Kidney epithelial cell (primary cell): ENCODE measurements around the gene HNRNPL. TPM values are rescaled to one million over a fixed set of nuclear protein-coding genes. Genes with fewer than 3 reads are reported as not detected.

Experiments used
- DNase-seq: peaks from one replicate; pipeline ENCODE4 v3.0.0-alpha.2; 2010; ENCODE audit warnings: low read depth
- H3K27me3 ChIP-seq: 2 replicates; pipeline ENCODE4 v1.6.0; 2011; ENCODE audit warnings: low read length; ENCODE audit not compliant: control insufficient read depth, insufficient read depth
- H3K36me3 ChIP-seq: 2 replicates; pipeline ENCODE4 v1.5.1; 2011; ENCODE audit warnings: low read length; ENCODE audit not compliant: control insufficient read depth, insufficient read depth
- H3K4me3 ChIP-seq: 2 replicates; pipeline ENCODE4 v1.5.1; 2011; ENCODE audit warnings: low read depth, mild to moderate bottlenecking, control low read depth, low read length
- CTCF ChIP-seq: IDR thresholded peaks from 2 replicates; pipeline ENCODE4 v1.5.1; 2011; ENCODE audit warnings: mild to moderate bottlenecking, moderate library complexity, low read length, control low read depth, inconsistent platforms; ENCODE audit not compliant: insufficient read depth, poor library complexity, severe bottlenecking
- total RNA-seq: library from RNA; depleted of rRNA; stranded (reverse); fragments of >200 nt; gene quantifications from 2 replicates; pipeline ENCODE4 v1.2.3, GENCODE V29; 2015

Gene HNRNPL
- total RNA-seq, 1 donor from 2014 or later: 192 TPM

GRCh38 chr19:38852231-38853044 is 2.7 kb upstream of the HNRNPL start:
- no peak for TF ChIP-seq CTCF
- no peaks in the 10 kb centered on the region for H3K27me3 ChIP-seq
- no peak for DNase-seq
- H3K36me3 ChIP-seq: no peaks in the 10 kb centered on the region
- peak overlapping the region; percentile 68 for H3K4me3 ChIP-seq

- H3K36me3 ChIP-seq: peaks cover 2% of the 10 kb centered on the region
- no peak for DNase-seq
- H3K27me3 ChIP-seq: no peaks in the 10 kb centered on the region
- no peak for TF ChIP-seq CTCF
- peak overlapping the region; percentile 68 for H3K4me3 ChIP-seq
These were observed 1.9 kb upstream of the HNRNPL start for GRCh38 chr19:38851622-38852230.

GRCh38 chr19:38850976-38851621 is 1.3 kb upstream of the HNRNPL start:
- Histone ChIP-seq H3K36me3 (peaks cover 2% of the 10 kb centered on the region), H3K4me3 (peak overlapping the region; percentile 55), H3K27me3 (no peaks in the 10 kb centered on the region)
- no peak for TF ChIP-seq CTCF
- no peak for DNase-seq

- H3K36me3 ChIP-seq: peaks cover 2% of the 10 kb centered on the region
- H3K27me3 ChIP-seq: no peaks in the 10 kb centered on the region
- peak overlapping the region; percentile 55 for H3K4me3 ChIP-seq
- DNase-seq: no peak
- TF ChIP-seq CTCF: peak; percentile 5
These were observed 720 bp upstream of the HNRNPL start for GRCh38 chr19:38850436-38850975.

GRCh38 chr19:38849147-38849859 is 483 bp downstream of the HNRNPL start:
- Histone ChIP-seq H3K4me3 (peak overlapping the region; percentile 63), H3K27me3 (no peaks in the 10 kb centered on the region), H3K36me3 (peaks cover 2% of the 10 kb centered on the region)
- DNase-seq: peak; percentile 67
- TF ChIP-seq CTCF: no peak
